AG04449 (cell line): ENCODE data around the gene FGF5.
A peak's percentile ranks its signal among the peaks of the same experiment; 100 is the strongest.

Source experiments
- CTCF ChIA-PET: fragments of 350-600 bp; formaldehyde crosslinking; extraction: SDS; loops from one replicate; lab custom pipeline; 2021; ENCODE audit warnings: antibody characterized with exemption; lab: Yijun Ruan, JAX
- POLR2A ChIA-PET: fragments of 400-600, 350-600 bp; formaldehyde crosslinking; extraction: SDS; loops from one replicate; lab custom pipeline; 2020; ENCODE audit warnings: antibody characterized with exemption, inconsistent platforms; lab: Yijun Ruan, JAX
- DNase-seq: peaks from one replicate; pipeline ENCODE4 v3.0.0-alpha.2; 2010; ENCODE audit warnings: low read depth, low spot score
- H3K4me3 ChIP-seq: 2 replicates; pipeline ENCODE4 v1.5.1; 2011; ENCODE audit warnings: low read depth, mild to moderate bottlenecking, control low read depth, low read length
- CTCF ChIP-seq: IDR thresholded peaks from one replicate; pipeline ENCODE4 v1.5.1; 2011; ENCODE audit warnings: mild to moderate bottlenecking, moderate library complexity, low read length, control low read depth, inconsistent platforms; ENCODE audit not compliant: insufficient read depth; ENCODE audit errors: missing control alignments

FGF5 gene

GRCh38 chr4:80295826-80296225, 29.4 kb downstream of the FGF5 start:
- no peak overlapping the region for H3K4me3 ChIP-seq
- no peak for DNase-seq
- POLR2A ChIA-PET = no interaction called here
- no peak for TF ChIP-seq CTCF
- CTCF ChIA-PET = interaction anchor here (1.2 kb wide), 1 partner anchor 94 kb away, joined by 3 read pairs; no protein-coding TSS in a partner anchor

GRCh38 chr4:80301884-80302283, 35.4 kb downstream of the FGF5 start:
- ChIA-PET CTCF (interaction anchor here (1.3 kb wide), 1 partner anchor 13 kb away, joined by 4 read pairs; no protein-coding TSS in a partner anchor), POLR2A (no interaction called here)
- DNase-seq = no peak
- TF ChIP-seq CTCF = no peak
- H3K4me3 ChIP-seq = no peak overlapping the region

- H3K4me3 ChIP-seq = no peak overlapping the region
- ChIA-PET CTCF (interaction anchor here (0.6 to 1.3 kb wide), 2 partner anchors 10 to 14 kb away, joined by 3 to 4 read pairs; no protein-coding TSS in a partner anchor), POLR2A (interaction anchor here (0.7 kb wide), 1 partner anchor 20 kb away, joined by 3 read pairs; no protein-coding TSS in a partner anchor)
- DNase-seq = no peak
- TF ChIP-seq CTCF = no peak
These were observed 36.3 kb downstream of the FGF5 start for GRCh38 chr4:80302616-80303223.

- ChIA-PET POLR2A (no interaction called here), CTCF (interaction anchor here (1.6 kb wide), 1 partner anchor 85 kb away, joined by 5 read pairs; no protein-coding TSS in a partner anchor)
- H3K4me3 ChIP-seq = no peak overlapping the region
- DNase-seq = no peak
- TF ChIP-seq CTCF = no peak
These were observed 39.0 kb downstream of the FGF5 start for GRCh38 chr4:80305466-80305865.

GRCh38 chr4:80306260-80306659, 39.8 kb downstream of the FGF5 start:
- POLR2A ChIA-PET = no interaction called here
- CTCF ChIA-PET = interaction anchor here (1.6 kb wide), 1 partner anchor 86 kb away, joined by 5 read pairs; no protein-coding TSS in a partner anchor
- no peak for TF ChIP-seq CTCF

GRCh38 chr4:80307183-80307735, 40.8 kb downstream of the FGF5 start:
- no peak for TF ChIP-seq CTCF
- H3K4me3 ChIP-seq = no peak overlapping the region
- ChIA-PET CTCF (interaction anchor here (0.9 to 1.9 kb wide), 6 partner anchors 9 to 93 kb away, joined by 3 to 12 read pairs (median 4); no protein-coding TSS in a partner anchor), POLR2A (interaction anchor here (1.1 to 2.0 kb wide), 2 partner anchors 28 to 71 kb away, joined by 3 to 4 read pairs; partner anchors contain the start of gene CFAP299)
- DNase-seq = peak; percentile 52

More at GRCh38 chr4:80306260-80306659, 39.8 kb downstream of the FGF5 start:
- H3K4me3 ChIP-seq = no peak overlapping the region
- DNase-seq = no peak
